NCI-H345 treated with DMSO at 0.1 percent for 48 hours (cell line): ENCODE data around the gene UBL7.

Experiments used
- DNase-seq: peaks from one replicate; lab custom pipeline; 2025; ENCODE audit not compliant: unreplicated experiment; lab: John Stamatoyannopoulos, UW

UBL7 gene

GRCh38 chr15:74409225-74409624, 51.7 kb downstream of the UBL7 start:
- no peak for DNase-seq

- DNase-seq: no peak
Measured at GRCh38 chr15:74408815-74409214, 52.1 kb downstream of the UBL7 start.

- no peak for DNase-seq
Measured at GRCh38 chr15:74408385-74408784, 52.6 kb downstream of the UBL7 start.

- no peak for DNase-seq
Measured at GRCh38 chr15:74406992-74407705, 53.8 kb downstream of the UBL7 start.

GRCh38 chr15:74406517-74406916, 54.4 kb downstream of the UBL7 start:
- DNase-seq: no peak

GRCh38 chr15:74405823-74406222, 55.1 kb downstream of the UBL7 start:
- DNase-seq: no peak

- no peak for DNase-seq
Measured at GRCh38 chr15:74403991-74404563, 56.9 kb downstream of the UBL7 start.

GRCh38 chr15:74403588-74403919, 57.4 kb downstream of the UBL7 start:
- DNase-seq: no peak

- no peak for DNase-seq
Measured at GRCh38 chr15:74402873-74403587, 57.9 kb downstream of the UBL7 start.

- DNase-seq: no peak
Measured at GRCh38 chr15:74402337-74402841, 58.6 kb downstream of the UBL7 start.

GRCh38 chr15:74400915-74401757, 59.8 kb downstream of the UBL7 start:
- no peak for DNase-seq

- no peak for DNase-seq
Measured at GRCh38 chr15:74400313-74400860, 60.6 kb downstream of the UBL7 start.

- no peak for DNase-seq
Measured at GRCh38 chr15:74399511-74400312, 61.2 kb downstream of the UBL7 start.

- no peak for DNase-seq
Measured at GRCh38 chr15:74399100-74399499, 61.9 kb downstream of the UBL7 start.

- no peak for DNase-seq
Measured at GRCh38 chr15:74398183-74398582, 62.8 kb downstream of the UBL7 start.

- DNase-seq: no peak
Measured at GRCh38 chr15:74397239-74398068, 63.5 kb downstream of the UBL7 start.

GRCh38 chr15:74396445-74397238, 64.3 kb downstream of the UBL7 start:
- DNase-seq: no peak

- no peak for DNase-seq
Measured at GRCh38 chr15:74396146-74396438, 64.9 kb downstream of the UBL7 start.
